Transverse colon (tissue), 4 donors: Measurements from ENCODE around the gene RIPOR3. TPM values are rescaled to one million over a fixed set of nuclear protein-coding genes. Genes with fewer than 3 reads are reported as not detected.
"Not testable (repeated sequence)": the region's sequence is repeated elsewhere in the genome, so short reads cannot be mapped to it uniquely, and the experiment has no call there.

ENCODE experiments used
- DNase-seq: peaks from one replicate; pipeline ENCODE4 v3.0.0-alpha.2; 2019
- H3K27ac ChIP-seq, 4 donors: fragments of 200-600 bp; sonication (generic); 2 replicates each; pipeline ENCODE4 v1.5.1; 2016 to 2018; ENCODE audit warnings: inconsistent platforms in 4 of 4
- H3K27me3 ChIP-seq: fragments of 200-600 bp; sonication (generic); 2 replicates; pipeline ENCODE4 v1.5.1; 2017; ENCODE audit warnings: inconsistent platforms
- H3K36me3 ChIP-seq, 4 donors: fragments of 200-600 bp; sonication (generic); 2 replicates each; pipeline ENCODE4 v1.5.1; 2017 to 2019; ENCODE audit warnings: inconsistent platforms in 4 of 4
- H3K4me1 ChIP-seq, 4 donors: fragments of 200-600 bp; sonication (generic); 2 replicates each; pipeline ENCODE4 v1.5.1; 2017 to 2020; ENCODE audit warnings: inconsistent platforms in 4 of 4
- H3K4me3 ChIP-seq, 4 donors: fragments of 200-600 bp; sonication (generic); 1 replicate in 1 of 4; 2 replicates in 3 of 4; pipeline versions ENCODE4 v1.5.1 to v1.6.1; 2017 to 2019; ENCODE audit warnings: inconsistent platforms in 4 of 4
- H3K9me3 ChIP-seq, 2 donors: fragments of 200-600 bp; sonication (generic); 2 replicates each; pipeline ENCODE4 v1.5.1; 2017 to 2019; ENCODE audit warnings: inconsistent platforms in 2 of 2
- CTCF ChIP-seq, 5 experiments: fragments of 200-600 bp in 3 of 5; fragments of 450-650 bp in 2 of 5; sonication (generic) in 3 of 5; IDR thresholded peaks; 1 replicate in 2 of 5; 2 replicates in 3 of 5; pipeline ENCODE4 v1.5.1; 2016 to 2017; ENCODE audit warnings: antibody characterized with exemption in 5 of 5, inconsistent platforms in 3 of 5, mild to moderate bottlenecking in 2 of 5, moderate library complexity in 1 of 5
- EP300 ChIP-seq: sonication (generic); formaldehyde crosslinking; IDR thresholded peaks from one replicate; pipeline ENCODE4 v1.6.1; 2017; ENCODE audit warnings: antibody characterized with exemption, low read depth
- POLR2A ChIP-seq: fragments of 450-650 bp; IDR thresholded peaks from one replicate; pipeline ENCODE4 v1.6.1; 2016; ENCODE audit warnings: antibody characterized with exemption, mild to moderate bottlenecking, moderate library complexity
- POLR2AphosphoS5 ChIP-seq, 3 donors: sonication (generic); formaldehyde crosslinking; IDR thresholded peaks; one replicate each; pipeline ENCODE4 v1.6.1; 2016; ENCODE audit warnings: antibody characterized with exemption in 3 of 3
- WGBS, 2 donors: methylation state at CpG; one replicate each; pipeline ENCODE4 v1.1.5; 2018; ENCODE audit warnings: low coverage in 1 of 2; 5-methylcytosine and 5-hydroxymethylcytosine counted together
- in situ Hi-C, 4 donors: fragments of 200-750 bp; cut with MboI; loops; one replicate each; pipeline versions ENCODE4 v1.15.0 to v1.15.1; 2017; ENCODE audit warnings: low sequenced_read_pairs in 3 of 4, low pct_ligation_motif_present in 1 of 4, low pct_unique_long_range_greater_than_20kb in 1 of 4
- intact Hi-C: fragments of 100-400 bp; cut with DNase I; formaldehyde crosslinking; loops from one replicate; pipeline ENCODE4 v1.15.1; 2023; ENCODE audit warnings: low total_unique reads
- total RNA-seq, 4 donors: library from RNA; depleted of rRNA; stranded (reverse); fragments of >200 nt; gene quantifications; one replicate each; pipeline ENCODE4 v1.1.0, GENCODE V29; 2016

Gene RIPOR3
- total RNA-seq, 4 donors from 2014 or later = 4.6 to 15.7 (median 8.7) TPM

GRCh38 chr20:50708845-50709635 is 17.7 kb upstream of the RIPOR3 start:
- intact Hi-C loops = loop anchor here (10.0 kb wide), 1 partner anchor 84 kb away; no protein-coding TSS in a partner anchor

GRCh38 chr20:50704971-50705370 is 13.6 kb upstream of the RIPOR3 start:
- no peak for DNase-seq
- TF ChIP-seq CTCF (IDR thresholded peaks at IDR 0.05) (no peak), POLR2AphosphoS5 (IDR thresholded peaks at IDR 0.05) (no peak), POLR2A (no peak), EP300 (no peak)
- no peaks in the 10 kb centered on the region for H3K36me3 ChIP-seq
- H3K9me3 ChIP-seq = no peaks in the 10 kb centered on the region
- no peak overlapping the region for H3K27ac ChIP-seq
- in situ Hi-C loops (no loop called here), intact Hi-C loops (loop anchor here (10.0 kb wide), 1 partner anchor 80 kb away; no protein-coding TSS in a partner anchor)
- WGBS, 2 donors = 73 to 100% methylated on average over 1 of the region's 1 CpG
- H3K4me3 ChIP-seq = no peak overlapping the region
- no peaks in the 10 kb centered on the region for H3K27me3 ChIP-seq
- H3K4me1 ChIP-seq = no peaks in the 10 kb centered on the region

More at GRCh38 chr20:50708845-50709635, 17.7 kb upstream of the RIPOR3 start:
- DNase-seq = no peak
- no peak overlapping the region for H3K27ac ChIP-seq
- WGBS, 2 donors = 61 to 64% methylated on average over 3 to 8 of the region's 8 CpGs
- H3K27me3 ChIP-seq = no peaks in the 10 kb centered on the region
- TF ChIP-seq POLR2A (no peak), POLR2AphosphoS5 (IDR thresholded peaks at IDR 0.05) (no peak), EP300 (no peak), CTCF (IDR thresholded peaks at IDR 0.05) (no peak)
- in situ Hi-C loops = no loop called here
- no peak overlapping the region for H3K4me3 ChIP-seq
- H3K4me1 ChIP-seq = no peaks in the 10 kb centered on the region
- H3K36me3 ChIP-seq = no peaks in the 10 kb centered on the region
- no peaks in the 10 kb centered on the region for H3K9me3 ChIP-seq

DNA sequence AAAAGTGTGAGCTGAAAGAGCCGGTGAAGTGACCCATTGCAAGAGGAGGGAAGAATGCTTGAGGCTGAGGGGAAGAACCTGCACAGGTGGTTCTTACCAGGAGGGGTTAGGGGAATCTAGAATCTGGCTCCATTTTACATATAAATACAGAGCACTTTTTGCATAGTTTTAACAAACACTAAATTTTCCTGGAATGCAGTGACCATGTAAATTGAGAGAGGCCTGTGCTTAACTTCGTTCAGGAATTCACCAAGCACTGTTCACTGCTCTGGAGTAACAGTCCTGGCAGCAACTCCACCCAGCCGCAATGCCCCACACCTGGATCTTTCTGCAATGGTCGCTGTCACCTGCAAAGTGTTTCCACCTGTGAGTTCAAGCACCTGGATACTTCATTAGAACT is 13.2 kb upstream of the RIPOR3 start:
- no peaks in the 10 kb centered on the region for H3K4me1 ChIP-seq
- in situ Hi-C loops (no loop called here), intact Hi-C loops (loop anchor here (10.0 kb wide), 1 partner anchor 80 kb away; no protein-coding TSS in a partner anchor)
- H3K9me3 ChIP-seq = no peaks in the 10 kb centered on the region
- TF ChIP-seq EP300 (no peak), POLR2A (no peak), POLR2AphosphoS5 (IDR thresholded peaks at IDR 0.05) (no peak), CTCF (IDR thresholded peaks at IDR 0.05) (no peak)
- no peak for DNase-seq
- no peak overlapping the region for H3K4me3 ChIP-seq
- H3K27ac ChIP-seq = no peak overlapping the region
- 70 to 85% methylated on average over 4 of the region's 4 CpGs for WGBS, 2 donors
- H3K36me3 ChIP-seq = no peaks in the 10 kb centered on the region
- no peaks in the 10 kb centered on the region for H3K27me3 ChIP-seq

GRCh38 chr20:50703651-50704438 is 12.5 kb upstream of the RIPOR3 start:
- in situ Hi-C loops, H3K36me3 ChIP-seq, H3K27ac ChIP-seq, H3K4me1 ChIP-seq, H3K9me3 ChIP-seq, H3K4me3 ChIP-seq, H3K27me3 ChIP-seq, DNase-seq: not testable (repeated sequence)
- 80 to 84% methylated on average over 1 to 9 of the region's 9 CpGs for WGBS, 2 donors
- intact Hi-C loops = loop anchor here (10.0 kb wide), 1 partner anchor 79 kb away; no protein-coding TSS in a partner anchor
